KMS-11 (cell line): ENCODE data around the gene MYO7B.

ENCODE experiments used
- H2AFZ ChIP-seq: fragments of 200-600 bp; sonication (generic); 2 replicates; pipeline ENCODE4 v1.6.1; 2016; ENCODE audit warnings: antibody characterized with exemption, mixed run types, low read depth
- H3K27ac ChIP-seq: fragments of 200-600 bp; sonication (generic); 2 replicates; pipeline ENCODE4 v1.6.1; 2016; ENCODE audit warnings: mild to moderate bottlenecking, mixed run types
- H3K27me3 ChIP-seq: fragments of 200-600 bp; sonication (generic); 2 replicates; pipeline ENCODE4 v1.6.1; 2017; ENCODE audit warnings: mild to moderate bottlenecking, low read depth, mixed run types, moderate library complexity; ENCODE audit not compliant: insufficient read depth
- H3K36me3 ChIP-seq: fragments of 200-600 bp; sonication (generic); 2 replicates; pipeline ENCODE4 v1.6.1; 2017; ENCODE audit warnings: mild to moderate bottlenecking, mixed run types; ENCODE audit not compliant: insufficient read depth
- H3K4me1 ChIP-seq: fragments of 200-600 bp; sonication (generic); 2 replicates; pipeline ENCODE4 v1.6.1; 2016; ENCODE audit warnings: mild to moderate bottlenecking, low read depth, mixed run types; ENCODE audit not compliant: poor library complexity, severe bottlenecking
- H3K4me2 ChIP-seq: fragments of 200-600 bp; sonication (generic); 2 replicates; pipeline ENCODE4 v1.7.0; 2016; ENCODE audit warnings: mild to moderate bottlenecking, mixed run types
- H3K4me3 ChIP-seq: fragments of 200-600 bp; sonication (generic); IDR thresholded peaks from 2 replicates; pipeline ENCODE4 v1.6.1; 2017; ENCODE audit warnings: low read depth, low read length, mixed read lengths; ENCODE audit not compliant: insufficient read depth
- H3K79me2 ChIP-seq: fragments of 200-600 bp; sonication (generic); 2 replicates; pipeline ENCODE4 v1.6.1; 2016; ENCODE audit warnings: low read depth, mixed run types; ENCODE audit not compliant: insufficient read depth
- H3K9ac ChIP-seq: fragments of 200-600 bp; sonication (generic); 2 replicates; pipeline ENCODE4 v1.6.1; 2016; ENCODE audit warnings: mild to moderate bottlenecking, mixed run types
- H4K20me1 ChIP-seq: fragments of 200-600 bp; sonication (generic); 2 replicates; pipeline ENCODE4 v1.6.1; 2016; ENCODE audit warnings: mild to moderate bottlenecking, mixed run types; ENCODE audit not compliant: insufficient read depth
- CTCF ChIP-seq: fragments of 200-600 bp; sonication (generic); conservative IDR thresholded peaks from 2 replicates; pipeline ENCODE4 v1.6.1; 2017; ENCODE audit warnings: low read depth, mild to moderate bottlenecking, antibody characterized with exemption, low read length, moderate library complexity, mixed read lengths

The MYO7B gene

DNA sequence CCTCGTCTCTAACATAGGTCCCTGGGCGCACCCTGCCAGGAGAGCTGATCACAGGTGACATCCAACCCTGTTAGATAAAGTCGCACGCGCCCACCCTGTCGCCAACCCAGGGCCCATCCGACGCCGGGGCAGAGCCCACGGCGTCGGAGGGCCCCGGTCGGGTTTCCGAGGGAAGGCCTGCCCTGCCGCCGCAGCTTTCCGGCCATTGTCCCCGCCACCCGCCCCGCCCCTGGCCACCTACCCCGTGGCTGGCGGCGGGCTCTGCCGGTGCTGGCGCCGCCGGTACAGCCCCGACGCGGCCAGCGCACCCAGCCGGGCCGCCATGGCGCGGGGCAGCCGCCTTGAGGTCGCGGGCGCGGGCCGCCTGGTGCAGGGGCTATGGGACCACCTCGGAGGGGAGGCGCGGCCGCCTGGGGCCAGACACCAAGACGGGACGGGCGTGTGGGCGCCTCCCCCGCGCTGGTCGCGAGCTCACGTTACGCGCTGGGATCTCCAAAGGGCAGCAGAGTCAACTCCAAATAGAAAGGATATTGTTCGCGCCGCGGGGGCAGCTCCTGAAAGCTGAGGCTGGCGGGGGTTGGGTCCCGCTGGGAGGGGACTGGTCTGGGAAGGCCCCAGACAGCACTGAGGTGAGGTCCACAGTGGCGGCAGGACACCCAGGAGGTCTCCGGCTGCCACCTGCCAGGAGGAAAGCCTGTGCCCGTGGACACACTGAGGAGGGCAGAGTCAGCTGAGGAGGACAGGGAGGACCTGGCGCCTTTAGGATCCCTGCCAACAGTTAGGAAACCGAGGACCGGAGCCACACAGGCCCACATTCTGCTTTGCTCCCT, 128.8 kb downstream of the MYO7B start:
- H2AFZ ChIP-seq: no peak overlapping the region
- no peak overlapping the region for H3K4me3 ChIP-seq

GRCh38 chr2:127664895-127665225, 129.4 kb downstream of the MYO7B start:
- no peaks in the 10 kb centered on the region for H4K20me1 ChIP-seq
- H3K4me2 ChIP-seq: no peak overlapping the region
- H3K9ac ChIP-seq: no peak overlapping the region
- TF ChIP-seq CTCF: no peak
- H2AFZ ChIP-seq: no peak overlapping the region
- H3K79me2 ChIP-seq: no peaks in the 10 kb centered on the region
- H3K4me1 ChIP-seq: no peaks in the 10 kb centered on the region
- no peaks in the 10 kb centered on the region for H3K27me3 ChIP-seq
- H3K4me3 ChIP-seq: no peak overlapping the region
- no peak overlapping the region for H3K27ac ChIP-seq
- no peaks in the 10 kb centered on the region for H3K36me3 ChIP-seq

More for the DNA sequence above, 128.8 kb downstream of the MYO7B start:
- Histone ChIP-seq H3K27me3 (no peaks in the 10 kb centered on the region), H3K36me3 (no peaks in the 10 kb centered on the region), H3K4me2 (no peak overlapping the region), H3K4me1 (no peaks in the 10 kb centered on the region), H4K20me1 (no peaks in the 10 kb centered on the region), H3K9ac (no peak overlapping the region), H3K27ac (no peak overlapping the region), H3K79me2 (no peaks in the 10 kb centered on the region)
- TF ChIP-seq CTCF: no peak

GRCh38 chr2:127665267-127665893, 129.9 kb downstream of the MYO7B start:
- H3K27me3 ChIP-seq: no peaks in the 10 kb centered on the region
- TF ChIP-seq CTCF: no peak
- no peak overlapping the region for H3K4me2 ChIP-seq
- H3K27ac ChIP-seq: no peak overlapping the region
- H2AFZ ChIP-seq: no peak overlapping the region
- no peaks in the 10 kb centered on the region for H3K4me1 ChIP-seq
- no peaks in the 10 kb centered on the region for H3K79me2 ChIP-seq
- no peaks in the 10 kb centered on the region for H3K36me3 ChIP-seq
- no peak overlapping the region for H3K4me3 ChIP-seq
- H3K9ac ChIP-seq: no peak overlapping the region
- H4K20me1 ChIP-seq: no peaks in the 10 kb centered on the region

GRCh38 chr2:127669056-127669455, 133.6 kb downstream of the MYO7B start:
- H3K9ac ChIP-seq: no peak overlapping the region
- H2AFZ ChIP-seq: no peak overlapping the region
- H3K27me3 ChIP-seq: no peaks in the 10 kb centered on the region
- H3K4me1 ChIP-seq: no peaks in the 10 kb centered on the region
- H3K4me3 ChIP-seq: no peak overlapping the region
- H3K27ac ChIP-seq: no peak overlapping the region
- no peaks in the 10 kb centered on the region for H3K36me3 ChIP-seq
- no peaks in the 10 kb centered on the region for H3K79me2 ChIP-seq
- no peak overlapping the region for H3K4me2 ChIP-seq
- TF ChIP-seq CTCF: no peak
- no peaks in the 10 kb centered on the region for H4K20me1 ChIP-seq
